Raji (cell line): ENCODE data around the gene PNMT.
A peak's percentile ranks its signal among the peaks of the same experiment; 100 is the strongest.

ENCODE experiments used
- POLR2A ChIP-seq: IDR thresholded peaks from 2 replicates; pipeline ENCODE4 v1.6.1; 2011; ENCODE audit warnings: low read depth, low read length, control low read depth; ENCODE audit not compliant: insufficient read depth

PNMT gene

DNA sequence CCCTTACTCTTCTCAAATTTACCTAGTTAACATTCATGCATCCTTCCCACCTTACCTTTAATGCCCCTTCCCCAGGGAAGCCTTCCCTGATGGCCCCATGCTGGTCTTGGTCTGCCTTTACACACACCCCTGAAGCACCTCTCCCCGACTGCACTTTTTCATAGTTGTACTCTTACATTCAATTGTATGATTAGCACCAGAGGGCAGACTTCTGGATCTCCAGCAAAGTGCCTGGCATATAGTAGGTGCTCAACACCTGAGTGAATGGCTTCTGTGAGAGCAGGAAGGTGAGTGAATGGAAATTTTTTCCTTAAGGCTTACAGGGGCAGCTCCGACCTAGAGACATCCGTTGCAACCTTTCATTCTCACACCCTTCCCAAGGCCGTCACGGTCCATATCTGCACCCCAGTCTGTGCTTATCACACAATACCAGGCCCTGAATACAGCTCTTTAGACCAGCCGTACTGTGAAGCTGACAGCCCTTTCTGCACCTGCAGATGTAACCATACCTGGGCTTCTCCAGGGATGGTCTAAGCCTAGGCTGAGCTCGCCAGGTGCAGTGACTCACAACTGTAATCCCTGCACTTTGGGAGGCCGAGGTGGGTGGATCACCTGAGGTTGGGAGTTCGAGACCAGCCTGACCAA is 15.2 kb downstream of the PNMT start:
- no peak for TF ChIP-seq POLR2A

DNA sequence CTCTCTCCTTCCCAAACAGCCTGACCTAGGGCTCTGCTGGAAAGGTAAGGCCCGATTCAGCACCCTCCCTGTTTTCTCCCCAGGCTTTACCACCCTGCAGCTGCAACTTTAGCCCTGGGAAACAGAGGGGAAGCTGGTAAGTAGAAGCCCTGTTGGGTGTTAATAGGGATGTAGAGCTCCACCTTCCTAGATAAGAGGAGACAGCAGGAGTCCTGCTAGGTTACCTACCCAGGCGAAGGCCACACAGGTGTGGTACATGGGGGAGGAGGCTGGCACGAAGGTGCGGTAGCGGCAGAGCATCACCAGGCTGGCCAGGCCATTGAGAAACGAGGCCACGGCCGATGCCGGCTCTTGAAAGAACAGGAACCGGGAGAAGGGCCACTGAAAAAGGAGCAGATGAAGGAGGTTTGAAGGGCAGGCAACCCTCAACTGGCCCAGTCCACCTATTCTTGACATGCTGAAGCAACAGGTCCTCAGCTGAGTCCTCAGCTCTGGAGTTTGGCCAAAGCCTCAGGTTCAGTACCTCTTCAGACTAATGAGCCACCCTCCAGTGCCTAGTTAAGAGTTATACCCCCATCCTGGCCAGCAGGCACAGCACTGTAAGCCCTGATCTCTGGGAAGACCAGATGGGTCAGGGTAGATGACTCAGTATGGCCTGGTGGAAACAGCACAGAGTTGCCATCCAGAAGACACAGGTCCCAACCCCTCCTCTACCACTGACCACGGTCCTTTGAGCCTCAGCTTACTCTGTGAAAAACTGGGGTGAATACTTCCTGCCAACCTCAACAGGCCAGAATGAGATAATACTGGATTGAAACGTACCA is 16.3 kb downstream of the PNMT start:
- no peak for TF ChIP-seq POLR2A

DNA sequence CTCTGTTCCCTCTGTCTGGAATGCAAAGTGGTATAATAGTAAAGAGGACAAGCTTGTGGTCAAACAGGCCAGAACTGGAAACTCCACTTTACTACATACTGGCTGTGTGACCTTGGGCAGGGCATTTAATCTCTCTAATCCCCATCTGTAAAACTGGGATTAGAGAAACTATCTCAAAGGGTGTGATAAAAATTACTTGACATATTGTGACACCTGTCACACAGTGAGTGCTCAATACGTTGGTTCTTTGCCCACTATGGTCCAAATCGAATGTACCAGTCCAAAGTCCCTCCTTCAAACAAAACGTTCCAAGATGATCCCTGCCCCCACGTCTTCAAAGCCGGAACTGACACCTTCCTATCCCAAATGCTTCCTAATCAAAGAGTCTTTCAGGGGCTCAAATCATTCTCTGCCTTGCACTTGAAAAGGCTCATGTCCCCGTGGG is 18.9 kb downstream of the PNMT start:
- no peak for TF ChIP-seq POLR2A

DNA sequence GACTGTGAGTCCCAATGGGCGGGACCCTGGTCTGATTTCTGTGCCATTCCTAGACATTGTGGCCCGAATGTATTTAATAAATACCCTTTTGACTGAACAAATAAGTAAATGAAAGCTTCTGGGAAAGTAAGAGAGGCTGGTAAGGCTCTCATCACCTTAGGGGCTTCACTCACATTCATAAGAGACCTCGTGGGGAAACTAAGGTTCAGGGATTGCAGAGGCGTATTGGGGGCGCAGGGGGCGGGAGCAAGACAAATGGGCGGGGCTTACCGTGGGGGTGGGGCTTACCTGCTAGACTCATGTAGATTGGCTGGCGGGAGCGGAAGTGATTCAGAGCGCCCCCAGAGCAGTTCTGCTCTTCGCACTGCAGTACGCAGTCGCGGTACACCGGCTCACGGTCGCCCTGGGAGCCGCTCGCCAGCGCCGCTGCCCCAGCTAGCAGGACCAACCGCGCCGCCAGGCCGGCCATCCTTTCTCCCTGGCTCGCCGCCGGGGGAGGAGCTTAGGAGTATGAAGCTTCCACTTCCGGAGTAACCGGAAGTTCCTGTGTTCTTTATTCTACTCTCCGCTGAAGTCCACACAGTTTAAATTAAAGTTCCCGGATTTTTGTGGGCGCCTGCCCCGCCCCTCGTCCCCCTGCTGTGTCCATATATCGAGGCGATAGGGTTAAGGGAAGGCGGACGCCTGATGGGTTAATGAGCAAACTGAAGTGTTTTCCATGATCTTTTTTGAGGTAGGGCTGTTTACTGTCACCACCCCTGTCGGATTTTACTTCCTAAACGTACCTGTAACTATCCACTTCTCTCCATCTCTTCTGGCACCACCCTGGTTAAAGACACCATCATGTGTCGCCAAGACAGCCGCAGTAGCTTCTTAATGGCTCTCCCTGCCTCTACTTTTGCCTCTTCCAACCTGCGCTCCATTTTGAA is 19.6 kb downstream of the PNMT start, which contains the start of gene PGAP3:
PGAP3 (minus strand) TSS at position 512 of the 929 bp plus-strand sequence; CDS start at position 469, 43 bp downstream.
- TF ChIP-seq POLR2A = peak; percentile 82

DNA sequence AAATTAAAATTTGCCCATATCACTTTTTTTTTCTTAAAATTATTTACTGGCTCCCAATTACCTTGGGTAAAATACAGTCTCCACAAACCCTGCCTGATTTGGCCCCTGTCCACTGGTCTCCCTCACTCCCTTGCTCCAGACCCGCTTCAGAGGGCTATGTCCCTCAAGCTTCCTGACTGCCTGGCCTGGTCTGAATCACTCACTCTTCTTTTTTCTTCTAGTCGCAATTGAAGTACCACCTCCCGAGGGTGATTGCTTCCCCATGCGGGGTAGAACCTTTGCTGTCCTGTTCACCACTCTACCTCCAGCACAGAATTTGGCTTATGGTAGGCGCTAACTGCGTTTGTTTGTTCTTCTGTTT is 20.2 kb downstream of the PNMT start:
- no peak for TF ChIP-seq POLR2A

DNA sequence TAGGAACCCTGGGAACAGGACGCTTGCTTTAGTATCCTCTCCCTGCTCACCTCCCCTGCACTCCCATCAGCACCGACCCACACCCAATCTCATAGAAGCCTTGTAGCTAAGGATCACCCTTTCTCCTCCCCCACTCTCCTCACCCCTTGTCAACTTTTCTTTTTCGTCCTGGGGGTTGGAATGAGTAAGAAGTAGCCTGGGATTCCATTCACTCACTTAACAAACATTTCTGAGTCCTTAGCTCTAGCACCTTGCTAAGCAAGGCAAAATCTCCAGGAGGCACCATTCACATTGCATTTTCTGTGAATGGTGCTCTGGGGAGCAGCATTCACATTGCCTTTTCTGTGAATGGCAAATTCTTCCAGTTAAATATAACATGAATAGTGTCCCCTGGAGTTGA is 20.7 kb downstream of the PNMT start:
- no peak for TF ChIP-seq POLR2A

DNA sequence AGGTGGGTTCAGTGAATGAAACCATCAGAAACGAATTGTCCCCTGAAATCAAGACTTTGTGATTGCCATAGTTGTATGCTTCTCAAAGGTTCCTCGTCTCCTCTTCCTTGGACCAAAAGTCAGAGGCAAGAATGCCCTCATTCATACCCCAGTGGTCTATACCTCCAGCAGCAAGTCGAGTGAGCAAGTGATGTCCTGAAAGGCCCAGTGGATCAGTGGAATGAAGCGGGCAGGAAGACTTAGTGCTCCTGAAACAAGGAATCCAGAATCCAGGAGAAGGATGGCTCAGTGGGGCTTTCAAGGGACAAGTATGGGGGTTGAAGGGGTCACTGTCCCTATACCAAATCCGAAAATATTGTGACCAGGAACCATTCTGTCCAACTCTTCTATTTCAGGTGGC is 26.3 kb downstream of the PNMT start:
- no peak for TF ChIP-seq POLR2A

DNA sequence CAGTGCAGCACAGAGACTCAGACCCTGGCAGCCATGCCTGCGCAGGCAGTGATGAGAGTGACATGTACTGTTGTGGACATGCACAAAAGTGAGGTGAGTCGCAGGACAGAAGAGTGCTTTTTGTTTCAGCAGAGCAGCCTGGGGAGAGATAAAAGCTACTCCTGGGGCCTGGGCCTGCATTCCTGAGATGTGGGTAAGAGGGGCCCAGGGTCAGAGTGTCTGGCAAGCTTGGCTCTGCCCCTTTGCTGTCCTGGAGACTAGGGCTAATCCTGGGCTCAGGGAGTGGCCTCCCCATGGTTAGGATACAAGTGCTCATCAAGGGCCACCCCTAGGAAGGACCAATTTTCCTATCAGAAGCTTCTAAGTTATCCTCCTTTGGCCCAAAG is 26.8 kb downstream of the PNMT start:
- no peak for TF ChIP-seq POLR2A

DNA sequence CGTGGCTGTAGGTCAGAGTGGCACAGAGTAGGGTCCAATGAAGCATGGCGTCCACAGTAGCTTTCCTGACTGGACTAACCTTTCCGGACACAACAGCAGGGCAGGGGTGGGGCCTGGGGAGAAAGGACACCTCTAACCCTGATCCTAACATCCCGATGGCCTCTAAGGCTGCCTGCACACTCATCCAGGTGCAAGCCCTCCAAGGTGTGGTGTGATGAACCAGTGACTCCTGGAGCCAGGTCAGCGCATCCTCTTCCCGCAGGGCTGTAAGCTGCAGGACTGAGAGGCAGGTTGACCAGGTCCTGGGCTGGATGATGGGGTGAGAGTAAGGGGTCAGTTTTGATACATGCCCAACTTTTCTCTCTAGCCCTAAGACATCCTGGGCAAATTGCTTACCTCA is 28.5 kb downstream of the PNMT start:
- TF ChIP-seq POLR2A = no peak

DNA sequence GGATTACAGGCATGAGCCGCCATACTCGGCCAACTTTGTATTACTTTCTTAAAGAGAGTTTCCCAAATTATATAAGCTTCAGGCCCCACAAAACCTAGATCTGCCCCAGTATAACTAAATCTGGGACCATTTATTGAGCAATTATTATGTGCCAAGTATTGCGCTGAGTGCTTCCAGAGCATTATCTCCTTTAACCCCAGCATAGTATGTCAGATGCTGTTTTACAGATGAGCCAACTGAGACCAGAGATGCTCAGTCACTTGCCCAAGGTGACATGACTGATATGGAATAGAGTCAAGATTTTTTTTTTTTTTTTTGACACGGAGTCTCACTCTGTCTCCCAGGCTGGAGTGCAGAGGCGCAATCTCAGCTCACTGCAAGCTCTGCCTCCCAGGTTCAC is 29.7 kb downstream of the PNMT start:
- no peak for TF ChIP-seq POLR2A

DNA sequence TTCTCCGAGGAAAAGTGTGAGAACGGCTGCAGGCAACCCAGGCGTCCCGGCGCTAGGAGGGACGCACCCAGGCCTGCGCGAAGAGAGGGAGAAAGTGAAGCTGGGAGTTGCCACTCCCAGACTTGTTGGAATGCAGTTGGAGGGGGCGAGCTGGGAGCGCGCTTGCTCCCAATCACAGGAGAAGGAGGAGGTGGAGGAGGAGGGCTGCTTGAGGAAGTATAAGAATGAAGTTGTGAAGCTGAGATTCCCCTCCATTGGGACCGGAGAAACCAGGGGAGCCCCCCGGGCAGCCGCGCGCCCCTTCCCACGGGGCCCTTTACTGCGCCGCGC is 31.5 kb downstream of the PNMT start, which contains the start of gene ERBB2:
ERBB2 (plus strand) TSS at position 247 of the 330 bp plus-strand sequence. CDS start 175 bp downstream, outside the sequence.
- TF ChIP-seq POLR2A = no peak

DNA sequence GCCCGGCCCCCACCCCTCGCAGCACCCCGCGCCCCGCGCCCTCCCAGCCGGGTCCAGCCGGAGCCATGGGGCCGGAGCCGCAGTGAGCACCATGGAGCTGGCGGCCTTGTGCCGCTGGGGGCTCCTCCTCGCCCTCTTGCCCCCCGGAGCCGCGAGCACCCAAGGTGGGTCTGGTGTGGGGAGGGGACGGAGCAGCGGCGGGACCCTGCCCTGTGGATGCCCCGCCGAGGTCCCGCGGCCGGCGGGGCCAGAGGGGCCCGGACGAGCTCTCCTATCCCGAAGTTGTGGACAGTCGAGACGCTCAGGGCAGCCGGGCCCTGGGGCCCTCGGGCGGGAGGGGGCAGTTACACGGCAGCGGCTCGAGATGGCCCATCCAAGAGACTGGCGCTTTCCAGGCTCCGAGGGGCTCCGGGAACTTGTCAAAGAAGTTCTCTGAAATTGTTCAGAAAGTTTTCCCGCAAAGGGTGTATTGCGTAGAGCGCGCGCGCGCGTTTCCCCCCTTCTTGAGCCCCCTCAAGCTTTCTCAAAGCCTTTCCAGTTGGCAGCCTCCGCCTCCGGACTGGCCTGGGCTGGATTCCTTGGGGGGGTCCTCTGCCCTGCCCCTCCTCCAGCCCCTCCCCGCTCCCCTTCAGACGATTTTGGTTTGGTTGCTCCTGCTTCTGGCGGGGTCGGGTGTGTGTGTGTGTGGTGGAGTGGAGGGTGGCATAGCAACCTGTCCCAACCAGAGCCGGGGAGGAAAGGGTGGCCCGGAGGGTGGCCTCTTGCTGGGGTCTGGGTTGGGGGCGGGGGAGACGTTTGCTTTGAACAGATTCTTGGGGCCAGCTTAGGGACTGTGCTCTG is 32.1 kb downstream of the PNMT start:
- TF ChIP-seq POLR2A = no peak

DNA sequence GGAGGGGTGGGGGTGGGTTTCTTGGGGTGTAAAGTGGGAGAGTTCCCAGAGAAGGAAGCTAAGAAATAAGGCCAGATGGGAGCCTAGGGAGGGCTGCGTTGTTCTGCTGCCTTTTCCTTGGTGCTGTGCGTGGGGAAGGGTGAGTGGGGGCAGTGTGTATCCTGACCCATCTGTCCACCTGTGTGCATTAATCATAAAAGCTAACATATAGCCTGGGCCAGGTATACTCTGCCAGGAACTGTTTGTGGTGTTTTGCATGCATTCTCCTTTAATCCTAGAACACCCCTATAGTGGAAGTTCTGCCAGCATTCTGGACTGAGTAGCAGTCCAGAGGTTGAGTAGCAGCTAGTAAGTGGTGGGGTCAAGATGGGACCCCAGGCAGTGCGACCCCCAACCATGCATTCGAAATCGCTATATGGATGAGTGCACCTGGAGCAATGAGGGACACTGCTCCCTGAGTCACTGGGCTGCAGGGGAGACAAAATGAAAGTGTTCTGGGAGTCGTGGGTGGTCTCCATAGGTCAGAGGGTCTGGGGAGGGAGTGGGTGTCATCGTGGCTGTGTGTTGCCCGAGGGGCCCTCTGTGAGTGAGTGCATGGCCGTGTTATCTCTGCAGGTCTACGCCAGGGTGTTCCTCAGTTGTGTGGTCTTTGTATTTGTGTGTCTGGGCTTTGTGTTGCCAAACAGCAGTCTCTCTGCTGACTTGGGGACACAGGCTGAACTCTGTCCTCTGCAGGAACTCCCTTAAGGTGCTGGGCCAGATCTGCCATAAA is 32.9 kb downstream of the PNMT start:
- TF ChIP-seq POLR2A = no peak
